ENCODE measurements around the gene APLNR. TPM values are rescaled to one million over a fixed set of nuclear protein-coding genes. Genes with fewer than 3 reads are reported as not detected.
A peak's percentile ranks its signal among the peaks of the same experiment; 100 is the strongest.

APLNR gene
- total RNA-seq, 1 donor from 2014 or later = 1.6 TPM

- Histone ChIP-seq H3K27ac (no peak overlapping the region), H3K27me3 (no peaks in the 10 kb centered on the region), H3K4me2 (no peak overlapping the region), H3K4me1 (no peaks in the 10 kb centered on the region), H3K4me3 (no peak overlapping the region), H3K9ac (no peak overlapping the region), H2AFZ (replicated peaks) (no peak overlapping the region), H3F3A (ENCODE audit: low read depth) (no peaks in the 10 kb centered on the region), H4K20me1 (ENCODE audit: low read depth) (no peaks in the 10 kb centered on the region), H3K9me3 (ENCODE audit: low read depth) (no peaks in the 10 kb centered on the region), H3K79me2 (ENCODE audit: low read depth) (no peaks in the 10 kb centered on the region), H3K36me3 (no peaks in the 10 kb centered on the region)
- peaks cover 5% of the 10 kb centered on the region for H3K27me3 Mint-ChIP-seq (ENCODE audit: insufficient read depth, low read depth)
- DNase-seq (ENCODE audit: low spot score) = no peak
- peaks cover 15% of the 10 kb centered on the region for H3K4me1 Mint-ChIP-seq
- no peaks in the 10 kb centered on the region for H3K36me3 Mint-ChIP-seq
- H3K9me3 Mint-ChIP-seq = peaks cover 10% of the 10 kb centered on the region
- no peak overlapping the region for H3K27ac Mint-ChIP-seq
- no peak overlapping the region for H3K4me3 Mint-ChIP-seq
- TF ChIP-seq EZH2 (IDR thresholded peaks at IDR 0.05) (no peak), EZH2phosphoT487 (IDR thresholded peaks at IDR 0.05) (no peak)
- TF ChIP-seq, protein P1, sequence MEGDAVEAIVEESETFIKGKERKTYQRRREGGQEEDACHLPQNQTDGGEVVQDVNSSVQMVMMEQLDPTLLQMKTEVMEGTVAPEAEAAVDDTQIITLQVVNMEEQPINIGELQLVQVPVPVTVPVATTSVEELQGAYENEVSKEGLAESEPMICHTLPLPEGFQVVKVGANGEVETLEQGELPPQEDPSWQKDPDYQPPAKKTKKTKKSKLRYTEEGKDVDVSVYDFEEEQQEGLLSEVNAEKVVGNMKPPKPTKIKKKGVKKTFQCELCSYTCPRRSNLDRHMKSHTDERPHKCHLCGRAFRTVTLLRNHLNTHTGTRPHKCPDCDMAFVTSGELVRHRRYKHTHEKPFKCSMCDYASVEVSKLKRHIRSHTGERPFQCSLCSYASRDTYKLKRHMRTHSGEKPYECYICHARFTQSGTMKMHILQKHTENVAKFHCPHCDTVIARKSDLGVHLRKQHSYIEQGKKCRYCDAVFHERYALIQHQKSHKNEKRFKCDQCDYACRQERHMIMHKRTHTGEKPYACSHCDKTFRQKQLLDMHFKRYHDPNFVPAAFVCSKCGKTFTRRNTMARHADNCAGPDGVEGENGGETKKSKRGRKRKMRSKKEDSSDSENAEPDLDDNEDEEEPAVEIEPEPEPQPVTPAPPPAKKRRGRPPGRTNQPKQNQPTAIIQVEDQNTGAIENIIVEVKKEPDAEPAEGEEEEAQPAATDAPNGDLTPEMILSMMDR (IDR thresholded peaks at IDR 0.05) = no peak
These were observed 14.5 kb upstream of the APLNR start for GRCh38 chr11:57251491-57252104.

GRCh38 chr11:57251037-57251436, 14.0 kb upstream of the APLNR start:
- no peak overlapping the region for H3K27ac Mint-ChIP-seq
- Histone ChIP-seq H3K4me2 (no peak overlapping the region), H3K4me1 (no peaks in the 10 kb centered on the region), H3K36me3 (no peaks in the 10 kb centered on the region), H3K9ac (no peak overlapping the region), H3K27ac (no peak overlapping the region), H3F3A (ENCODE audit: low read depth) (no peaks in the 10 kb centered on the region), H3K27me3 (no peaks in the 10 kb centered on the region), H4K20me1 (ENCODE audit: low read depth) (no peaks in the 10 kb centered on the region), H3K9me3 (ENCODE audit: low read depth) (no peaks in the 10 kb centered on the region), H2AFZ (replicated peaks) (no peak overlapping the region), H3K79me2 (ENCODE audit: low read depth) (no peaks in the 10 kb centered on the region), H3K4me3 (no peak overlapping the region)
- H3K4me3 Mint-ChIP-seq = no peak overlapping the region
- peaks cover 5% of the 10 kb centered on the region for H3K27me3 Mint-ChIP-seq (ENCODE audit: insufficient read depth, low read depth)
- no peaks in the 10 kb centered on the region for H3K36me3 Mint-ChIP-seq
- no peak for DNase-seq (ENCODE audit: low spot score)
- peaks cover 8% of the 10 kb centered on the region for H3K9me3 Mint-ChIP-seq
- peaks cover 15% of the 10 kb centered on the region for H3K4me1 Mint-ChIP-seq
- TF ChIP-seq, protein P1 (IDR thresholded peaks at IDR 0.05) = no peak
- no peak for TF ChIP-seq EZH2phosphoT487 (IDR thresholded peaks at IDR 0.05)
- no peak for TF ChIP-seq EZH2 (IDR thresholded peaks at IDR 0.05)

DNA sequence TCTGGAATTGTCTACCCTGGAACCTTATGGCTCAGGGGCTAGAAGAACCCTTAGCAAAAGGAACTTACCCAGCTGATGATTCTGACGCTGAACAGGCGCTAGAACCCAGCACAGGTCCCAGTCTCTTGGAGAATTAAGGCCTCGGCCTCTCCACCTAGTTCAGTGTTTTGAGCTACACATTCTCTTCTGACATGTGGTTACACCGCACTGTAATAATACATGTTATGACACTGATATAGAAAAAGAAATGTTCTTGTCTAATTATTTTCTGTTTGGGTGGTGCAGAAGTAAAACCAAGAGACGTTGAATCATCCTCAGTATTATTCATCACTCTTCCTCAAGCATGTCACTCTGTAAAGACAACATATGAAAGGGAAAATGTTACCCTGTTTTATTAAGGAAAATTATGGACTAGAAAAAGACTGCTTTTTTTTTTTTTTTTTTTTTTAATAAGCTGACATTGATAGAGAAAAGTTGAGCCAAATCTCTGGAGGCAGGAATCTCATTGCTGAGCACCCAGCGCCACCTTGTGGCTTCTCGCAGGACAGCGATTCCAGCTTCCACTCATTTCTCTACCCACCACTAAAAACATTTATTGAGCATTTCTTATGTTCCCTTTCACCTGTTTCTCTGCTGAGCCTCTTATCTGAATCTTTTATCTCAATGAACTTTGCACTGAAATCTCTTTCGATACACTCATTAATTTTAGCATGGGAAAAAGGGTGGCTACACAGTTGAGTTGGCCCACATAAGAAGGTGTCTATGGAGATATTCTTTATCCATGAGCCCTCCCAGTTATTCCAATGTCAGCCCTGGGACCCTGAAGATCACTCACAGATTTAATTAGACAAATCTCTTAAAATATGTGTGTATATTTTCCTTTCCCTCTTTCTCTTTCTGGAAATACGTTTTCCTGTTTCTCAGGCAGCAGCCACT, 12.6 kb upstream of the APLNR start:
- TF ChIP-seq EZH2 (IDR thresholded peaks at IDR 0.05) (no peak), EZH2phosphoT487 (IDR thresholded peaks at IDR 0.05) (no peak)
- TF ChIP-seq, protein P1 (IDR thresholded peaks at IDR 0.05) = peak; percentile 87
- no peak overlapping the region for H2AFZ ChIP-seq (replicated peaks)
- H3K4me3 Mint-ChIP-seq = no peak overlapping the region
- no peaks in the 10 kb centered on the region for H3K9me3 ChIP-seq (ENCODE audit: low read depth)
- no peak overlapping the region for H3K9ac ChIP-seq
- H4K20me1 ChIP-seq (ENCODE audit: low read depth) = no peaks in the 10 kb centered on the region
- no peaks in the 10 kb centered on the region for H3F3A ChIP-seq (ENCODE audit: low read depth)
- no peak overlapping the region for H3K4me3 ChIP-seq
- no peaks in the 10 kb centered on the region for H3K27me3 ChIP-seq
- H3K36me3 ChIP-seq = no peaks in the 10 kb centered on the region
- H3K4me2 ChIP-seq = no peak overlapping the region
- no peak overlapping the region for H3K27ac ChIP-seq
- peaks cover 4% of the 10 kb centered on the region for H3K9me3 Mint-ChIP-seq
- peak; percentile 74 for DNase-seq (ENCODE audit: low spot score)
- peaks cover 11% of the 10 kb centered on the region for H3K4me1 Mint-ChIP-seq
- H3K79me2 ChIP-seq (ENCODE audit: low read depth) = no peaks in the 10 kb centered on the region
- peak overlapping the region; percentile 26 for H3K27ac Mint-ChIP-seq
- H3K36me3 Mint-ChIP-seq = no peaks in the 10 kb centered on the region
- peaks cover 5% of the 10 kb centered on the region for H3K27me3 Mint-ChIP-seq (ENCODE audit: insufficient read depth, low read depth)
- no peaks in the 10 kb centered on the region for H3K4me1 ChIP-seq

Measured in neural progenitor cell (in vitro differentiated cells).